GM19025 (cell line): ENCODE results near the gene SIM1.
"Not testable (repeated sequence)": the region's sequence is repeated elsewhere in the genome, so short reads cannot be mapped to it uniquely, and the experiment has no call there.

Experiments used
- ATAC-seq: cut with Tn5 transposase; IDR thresholded peaks from one replicate; pipeline ENCODE4 v1.9.1; 2021; ENCODE audit warnings: mild to moderate bottlenecking, low read depth, moderate library complexity; ENCODE audit not compliant: unreplicated experiment

Gene SIM1

DNA sequence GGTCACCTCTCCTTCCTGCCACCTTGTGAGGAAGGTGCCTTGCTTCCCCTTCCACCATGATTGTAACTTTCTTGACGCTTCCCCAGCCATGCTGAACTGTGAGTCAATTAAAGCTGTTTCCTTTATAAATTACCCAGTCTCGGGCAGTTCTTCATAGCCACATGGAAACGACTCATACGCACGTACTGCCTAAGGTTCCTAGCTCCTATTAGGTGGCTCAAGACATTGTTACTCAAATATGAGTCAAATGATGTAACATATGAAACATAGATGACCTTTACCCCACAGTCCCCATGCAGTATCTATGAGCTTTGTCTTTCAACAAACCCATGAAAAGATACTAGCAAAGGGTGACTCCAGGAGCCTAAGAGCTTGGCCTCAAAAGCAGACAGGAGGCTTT lies 98.3 kb downstream of the SIM1 start:
- no peak for ATAC-seq

DNA sequence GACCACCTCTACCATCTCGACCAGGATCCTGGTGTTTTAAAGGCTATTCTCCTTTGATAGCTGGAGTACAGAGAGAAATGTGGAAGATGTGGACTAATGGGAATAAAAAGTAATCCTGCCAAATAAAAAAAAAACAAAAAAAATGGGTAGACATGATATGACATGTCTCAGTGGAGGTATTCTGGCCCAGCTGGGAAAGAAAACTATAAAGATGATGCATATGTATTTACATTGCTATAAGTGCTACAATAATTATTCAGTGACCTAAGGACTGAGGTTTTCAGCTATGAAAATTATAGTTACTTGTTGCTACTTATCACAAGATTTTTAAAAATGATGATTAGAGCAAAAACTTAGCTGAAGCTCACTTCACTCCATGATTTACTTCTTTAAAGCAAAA lies 101.1 kb downstream of the SIM1 start:
- no peak for ATAC-seq

DNA sequence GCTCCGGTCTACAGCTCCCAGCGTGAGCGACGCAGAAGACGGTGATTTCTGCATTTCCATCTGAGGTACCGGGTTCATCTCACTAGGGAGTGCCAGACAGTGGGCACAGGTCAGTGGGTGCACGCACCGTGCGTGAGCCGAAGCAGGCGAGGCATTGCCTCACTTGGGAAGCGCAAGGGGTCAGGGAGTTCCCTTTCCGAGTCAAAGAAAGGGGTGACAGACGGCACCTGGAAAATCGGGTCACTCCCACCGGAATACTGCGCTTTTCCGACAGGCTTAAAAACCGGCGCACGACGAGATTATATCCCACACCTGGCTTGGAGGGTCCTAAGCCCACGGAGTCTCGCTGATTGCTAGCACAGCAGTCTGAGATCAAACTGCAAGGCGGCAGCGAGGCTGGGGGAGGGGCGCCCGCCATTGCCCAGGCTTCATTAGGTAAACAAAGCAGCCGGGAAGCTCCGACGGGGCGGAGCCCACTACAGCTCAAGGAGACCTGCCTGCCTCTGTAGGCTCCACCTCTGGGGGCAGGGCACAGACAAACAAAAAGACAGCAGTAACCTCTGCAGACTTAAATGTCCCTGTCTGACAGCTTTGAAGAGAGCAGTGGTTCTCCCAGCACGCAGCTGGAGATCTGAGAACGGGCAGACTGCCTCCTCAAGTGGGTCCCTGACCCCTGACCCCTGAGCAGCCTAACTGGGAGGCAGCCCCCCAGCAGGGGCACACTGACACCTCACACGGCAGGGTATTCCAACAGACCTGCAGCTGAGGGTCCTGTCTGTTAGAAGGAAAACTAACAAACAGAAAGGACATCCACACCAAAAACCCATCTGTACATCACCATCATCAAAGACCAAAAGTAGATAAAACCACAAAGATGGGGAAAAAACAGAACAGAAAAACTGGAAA lies 109.7 kb downstream of the SIM1 start:
- not testable (repeated sequence) for ATAC-seq

DNA sequence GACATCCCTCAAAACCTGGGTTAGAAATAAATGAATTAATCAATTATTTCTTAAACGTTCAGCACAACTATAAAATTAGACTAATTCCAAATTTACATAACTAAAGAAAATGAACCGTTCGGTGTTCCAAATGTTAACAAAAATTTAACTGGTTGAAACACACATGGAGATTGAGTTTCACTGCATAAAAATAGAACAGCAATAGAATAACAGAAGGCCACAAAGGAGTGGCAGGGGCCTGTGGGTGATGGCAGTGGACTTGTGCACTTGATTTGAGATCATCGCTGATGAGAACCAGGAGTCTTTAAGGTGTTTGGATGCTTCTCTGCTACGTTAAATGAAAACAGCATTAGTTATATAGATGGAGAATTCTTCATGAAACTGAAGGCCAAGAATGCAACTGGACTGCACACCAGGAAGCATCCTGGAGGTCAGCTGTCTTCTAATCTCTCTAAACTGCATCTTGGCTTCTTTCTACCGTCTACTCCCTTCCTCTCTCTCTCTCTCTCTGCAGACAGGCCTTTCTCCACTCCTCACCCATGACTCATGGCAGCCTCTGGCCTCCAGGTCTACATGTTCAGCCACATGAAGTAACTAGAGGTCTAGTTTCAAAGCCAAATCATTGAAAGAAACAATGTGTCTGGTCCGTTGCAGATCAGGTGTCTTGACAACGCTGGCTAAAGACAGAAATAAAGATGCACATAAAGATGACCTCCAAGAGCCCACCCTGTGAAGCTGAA lies 111.3 kb downstream of the SIM1 start:
- ATAC-seq = no peak

DNA sequence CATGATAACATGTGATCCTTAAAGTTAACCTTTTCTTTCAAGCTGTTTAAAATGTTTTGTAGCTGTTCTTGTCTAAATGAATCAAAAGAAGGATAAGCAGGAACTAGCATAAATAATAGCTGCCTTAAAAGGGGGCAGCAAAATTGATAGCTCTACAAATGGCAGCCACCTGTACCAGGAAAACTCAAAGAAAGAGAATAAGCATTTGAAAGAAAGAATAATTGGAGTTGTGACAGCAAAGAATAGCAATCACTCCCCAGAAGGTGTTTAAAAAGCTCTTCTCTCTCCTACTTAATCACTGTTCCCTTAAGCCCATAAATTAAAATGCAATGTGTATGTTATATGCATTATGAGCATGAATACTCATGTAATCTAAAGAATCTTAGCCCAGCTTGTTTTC lies 114.6 kb downstream of the SIM1 start:
- no peak for ATAC-seq

DNA sequence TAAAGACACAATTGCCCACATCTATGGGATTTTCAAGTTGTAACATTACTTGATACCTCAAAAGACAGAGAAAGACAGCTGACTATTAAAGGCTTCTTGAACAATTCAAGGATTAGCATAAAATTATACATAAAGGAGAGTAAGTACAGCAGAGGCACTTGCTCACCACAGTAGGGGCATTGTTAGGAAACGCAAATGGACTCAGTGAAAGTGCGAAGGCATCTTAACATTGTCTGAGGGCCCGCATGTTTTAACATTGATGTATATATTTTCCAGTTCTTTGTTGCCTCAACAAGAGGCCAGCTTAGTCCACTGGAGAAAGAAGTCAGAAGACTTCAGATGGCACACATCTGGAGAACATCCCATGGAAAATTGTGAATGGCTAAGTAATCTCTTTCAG lies 115.4 kb downstream of the SIM1 start:
- no peak for ATAC-seq

DNA sequence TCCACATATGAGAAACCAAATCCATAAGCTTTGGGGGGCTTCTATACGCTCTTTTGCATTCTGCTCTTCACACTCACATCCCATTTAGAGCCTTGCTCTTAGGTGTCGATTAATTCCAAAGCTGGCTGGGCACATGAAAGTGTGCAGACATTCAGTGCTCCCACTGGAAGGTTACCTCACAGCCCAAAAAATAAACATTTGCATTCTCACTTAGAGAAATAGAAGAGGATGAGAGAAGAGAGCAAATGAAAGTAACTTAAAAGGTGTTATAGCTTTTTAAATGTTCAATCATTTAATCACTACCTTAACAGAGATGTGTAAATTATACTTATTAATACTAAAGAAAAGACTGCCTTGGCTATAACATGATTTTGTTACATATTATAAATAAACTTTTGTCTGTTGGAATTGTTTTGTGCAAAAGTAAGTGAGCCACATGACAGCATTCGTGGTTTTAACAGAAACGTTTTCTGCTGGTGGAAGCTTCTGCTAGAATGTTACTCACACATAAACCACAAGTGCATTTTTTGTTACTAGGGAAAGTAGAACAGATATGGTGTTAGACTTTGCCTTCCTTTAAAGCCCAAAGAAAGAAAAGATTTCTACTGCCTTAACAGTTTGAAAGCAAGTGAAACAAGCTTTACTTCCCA lies 116.7 kb downstream of the SIM1 start:
- ATAC-seq = no peak

DNA sequence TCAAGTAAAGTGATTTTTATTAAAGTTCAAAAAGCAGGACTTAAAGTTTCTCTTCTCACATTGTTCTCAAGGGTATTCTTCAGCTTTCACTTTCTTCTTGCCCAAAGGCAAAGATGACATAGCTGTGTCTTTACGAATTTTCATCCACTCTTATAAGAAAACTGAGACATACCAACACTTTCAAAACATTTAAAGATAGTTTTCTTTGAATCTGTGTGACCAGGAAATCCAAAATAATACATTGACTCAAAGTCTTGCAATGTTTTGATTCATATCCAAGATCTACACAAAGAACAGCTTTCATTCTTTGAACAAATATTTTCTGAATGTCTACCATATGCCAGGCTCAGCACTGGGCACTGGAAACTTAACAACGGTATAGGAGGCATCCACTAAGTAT lies 117.9 kb downstream of the SIM1 start:
- ATAC-seq = no peak

DNA sequence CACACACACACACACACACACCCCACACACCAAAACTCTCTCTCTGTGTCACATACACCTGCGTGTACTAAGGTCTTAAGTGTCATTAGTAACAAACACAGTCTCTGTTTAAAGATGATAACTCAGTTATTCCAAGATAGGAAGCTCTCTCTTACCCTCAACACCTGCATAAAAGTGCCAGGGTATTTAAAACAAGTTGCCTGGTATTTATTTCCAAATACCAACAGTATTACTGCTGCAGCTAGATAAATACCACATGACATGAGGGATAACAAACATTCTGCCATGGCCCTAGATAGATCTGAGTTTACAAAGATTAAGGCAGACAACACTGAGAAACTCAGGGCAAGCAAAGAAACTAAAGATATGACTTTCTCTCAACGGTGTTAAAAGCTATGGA lies 118.5 kb downstream of the SIM1 start:
- no peak for ATAC-seq

DNA sequence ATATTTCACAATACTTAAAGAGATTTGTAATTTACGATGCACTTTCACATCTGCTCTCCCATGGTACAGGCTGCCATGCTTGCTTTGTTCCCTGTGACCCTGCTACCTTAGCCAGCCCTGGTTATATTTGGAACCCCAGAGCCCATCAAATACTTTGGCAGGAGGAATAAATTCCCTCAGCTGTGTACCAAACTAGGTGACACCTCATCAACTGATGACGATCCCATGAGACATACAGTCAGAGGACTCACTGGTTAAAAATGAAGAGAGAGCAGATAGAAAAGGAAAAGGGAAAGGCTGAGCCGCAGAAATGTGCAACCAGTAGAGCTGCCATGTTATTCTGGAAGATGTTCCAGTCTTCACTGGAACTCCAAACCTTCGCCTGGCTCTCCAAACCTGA lies 120.0 kb downstream of the SIM1 start:
- ATAC-seq = no peak

DNA sequence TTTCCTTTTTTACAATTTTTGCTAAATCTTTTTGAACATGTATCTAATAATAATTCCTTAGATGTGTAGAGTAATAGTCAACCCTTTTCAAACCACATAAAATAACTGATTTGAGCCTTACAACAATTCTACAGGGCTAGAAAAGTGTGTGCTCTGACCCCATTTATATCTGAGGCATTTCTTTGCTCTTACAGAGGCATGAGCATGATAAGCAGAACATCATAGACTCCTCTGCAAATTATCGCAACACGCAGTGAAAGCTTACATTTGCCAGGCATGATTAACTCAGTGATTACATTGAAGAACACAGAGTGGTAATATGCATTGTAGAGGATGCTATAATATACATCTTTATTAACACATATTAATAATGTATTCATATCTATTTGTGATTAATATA lies 120.4 kb downstream of the SIM1 start:
- ATAC-seq = no peak

DNA sequence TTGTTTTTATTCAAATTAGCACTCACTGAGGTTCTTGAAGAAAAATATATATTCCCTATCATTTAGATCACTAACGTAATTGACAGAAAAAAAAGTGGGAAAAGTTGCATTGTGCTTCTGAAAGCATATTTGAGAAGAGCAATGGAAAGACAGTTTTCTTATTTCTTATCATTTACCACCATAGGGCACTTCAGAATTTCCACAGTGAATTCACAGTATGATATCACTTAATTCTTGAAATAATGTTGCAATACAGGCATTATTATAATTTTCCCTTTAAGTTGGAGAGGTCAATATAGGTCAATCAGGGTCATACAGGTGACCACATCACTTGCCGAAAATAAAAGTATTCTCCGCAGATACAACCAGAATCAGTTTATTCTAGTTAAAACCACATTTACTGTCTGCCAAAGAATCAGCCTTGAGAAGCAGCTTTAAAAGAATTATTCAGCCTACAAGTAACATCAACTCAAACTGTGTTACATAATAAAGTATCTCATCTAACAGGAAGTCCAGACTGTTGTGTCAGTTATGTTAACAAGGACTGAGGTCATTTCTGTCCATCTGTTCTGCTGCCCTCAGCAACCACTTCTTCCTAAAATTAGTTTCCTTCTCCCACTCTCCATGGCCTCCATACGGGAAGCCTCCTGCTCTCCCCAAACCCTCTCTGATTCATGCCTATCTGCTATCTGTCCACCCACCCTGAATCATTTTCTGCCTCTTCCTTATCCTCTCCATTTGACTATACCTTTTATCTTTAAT lies 121.2 kb downstream of the SIM1 start:
- ATAC-seq = no peak

DNA sequence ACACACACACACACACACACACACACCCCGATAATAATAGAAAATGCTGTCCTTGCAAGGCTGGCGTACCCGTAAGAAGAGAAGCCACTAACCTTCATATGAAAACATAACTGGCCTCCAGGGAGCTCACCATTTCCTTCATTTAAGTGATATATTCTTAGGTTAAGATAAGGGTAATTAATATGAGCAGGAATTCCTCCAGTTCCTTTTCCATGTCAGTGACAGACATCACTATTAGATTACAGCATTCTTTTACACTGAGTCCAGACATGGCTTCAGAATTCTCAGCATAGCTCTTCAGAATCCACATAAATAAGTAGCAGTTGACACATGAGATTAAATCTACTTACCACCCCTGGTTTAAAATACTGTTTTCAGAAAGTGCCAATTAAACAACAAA lies 121.9 kb downstream of the SIM1 start:
- ATAC-seq = no peak

DNA sequence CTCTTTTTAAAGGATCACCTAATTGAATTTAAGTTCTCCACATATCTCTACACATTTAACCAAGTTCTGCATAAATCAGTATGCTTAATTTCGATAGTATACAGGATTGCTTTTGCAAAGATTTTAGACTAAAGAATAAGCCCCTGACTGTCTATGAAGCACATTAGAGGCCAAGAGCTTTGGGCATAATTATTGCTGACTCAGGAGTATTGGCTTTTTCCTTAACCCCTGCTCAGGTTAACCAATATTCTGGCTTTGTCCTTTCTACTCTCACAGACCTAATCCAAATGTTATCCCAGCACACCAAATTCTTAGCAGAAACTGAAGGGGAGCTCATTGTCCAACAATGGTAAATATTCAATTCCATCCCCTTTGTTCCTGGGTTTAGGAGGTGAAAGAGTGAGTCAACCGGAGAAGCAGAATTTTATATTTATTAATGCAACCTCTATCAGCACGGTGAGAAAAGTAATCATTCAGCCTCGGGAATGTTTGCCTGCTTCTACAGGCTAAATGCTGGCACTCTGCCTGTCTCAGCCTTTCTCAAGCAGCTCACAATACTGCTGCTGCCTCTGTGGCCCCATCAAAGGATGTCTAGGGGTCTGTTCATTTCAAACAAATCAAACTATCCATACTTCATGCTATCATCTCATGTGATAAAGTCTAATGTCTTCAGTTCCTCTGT lies 125.0 kb downstream of the SIM1 start:
- no peak for ATAC-seq

DNA sequence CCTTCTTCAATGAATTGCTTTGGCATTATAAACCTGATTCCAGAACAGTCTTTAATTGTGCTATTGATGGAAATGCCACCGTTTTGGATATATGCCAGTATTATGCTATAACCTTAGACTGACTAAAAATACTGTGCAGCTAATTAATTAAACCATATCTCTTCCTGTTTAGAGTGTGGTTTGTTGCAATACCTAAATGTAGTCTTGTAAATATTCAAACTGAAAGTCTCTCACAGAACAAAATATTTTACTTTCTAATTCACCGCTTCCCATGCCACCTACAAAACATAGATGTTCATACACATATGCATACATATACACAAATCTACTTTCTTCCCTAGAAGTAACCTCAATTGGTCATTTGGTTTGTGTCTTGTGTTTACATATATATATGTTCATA lies 126.6 kb downstream of the SIM1 start:
- ATAC-seq = no peak

DNA sequence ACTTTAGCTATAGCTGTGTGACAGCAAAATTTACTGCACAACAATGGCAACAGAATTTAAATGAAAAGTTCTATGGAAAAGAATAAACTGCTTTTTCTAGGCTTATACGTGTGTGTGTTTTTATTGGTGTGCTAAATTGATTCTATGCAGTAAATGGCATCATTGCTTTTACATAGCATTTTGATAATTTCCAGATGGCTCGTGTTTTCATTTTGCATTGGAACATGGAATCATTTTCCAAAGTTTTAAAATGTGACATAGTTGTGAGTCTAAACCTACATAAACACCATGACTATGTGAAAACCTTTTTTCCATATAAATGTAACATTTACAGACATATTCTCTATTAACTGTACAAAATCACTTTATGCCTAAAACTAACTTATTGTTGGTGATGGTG lies 127.8 kb downstream of the SIM1 start:
- ATAC-seq = no peak

DNA sequence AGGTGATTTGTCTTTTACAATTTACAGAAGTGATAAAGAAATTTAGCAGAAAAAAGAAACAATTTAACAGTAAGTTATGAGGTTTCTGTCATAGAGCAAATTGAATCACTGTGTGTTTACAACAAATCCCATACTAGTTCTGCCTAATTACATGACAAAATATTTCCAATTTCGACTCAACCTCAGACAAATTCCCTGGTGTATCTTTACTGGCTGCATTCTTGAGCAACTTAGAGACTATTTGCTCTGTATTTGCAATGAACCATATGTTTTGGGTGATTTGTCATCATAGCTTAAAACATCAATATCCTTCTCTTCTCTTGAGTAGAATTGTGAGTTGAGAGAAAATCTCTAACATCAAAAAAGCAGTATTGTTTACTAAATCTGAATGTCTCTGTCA lies 128.7 kb downstream of the SIM1 start:
- ATAC-seq = no peak
